Parathyroid adenoma (tissue), 2 donors: ENCODE measurements around the gene FDXR.

Experiments
- H2AFZ ChIP-seq: fragments of 300-600 bp; sonication (generic); one replicate; pipeline ENCODE4 v1.7.0; 2017; ENCODE audit warnings: antibody characterized with exemption, mild to moderate bottlenecking
- H3K27ac ChIP-seq: fragments of 300-600 bp; sonication (generic); one replicate; pipeline ENCODE4 v1.7.0; 2017
- H3K27me3 ChIP-seq: fragments of 300-600 bp; sonication (generic); one replicate; pipeline ENCODE4 v1.7.0; 2017; ENCODE audit warnings: low read length; ENCODE audit not compliant: control insufficient read depth, insufficient read depth
- H3K36me3 ChIP-seq: fragments of 300-600 bp; sonication (generic); one replicate; pipeline ENCODE4 v1.7.0; 2017; ENCODE audit warnings: low read length; ENCODE audit not compliant: control insufficient read depth, insufficient read depth
- H3K4me1 ChIP-seq: fragments of 300-600 bp; sonication (generic); one replicate; pipeline ENCODE4 v1.7.0; 2017; ENCODE audit warnings: control low read depth
- H3K4me2 ChIP-seq: fragments of 300-600 bp; sonication (generic); one replicate; pipeline ENCODE4 v1.7.0; 2017; ENCODE audit warnings: low read length
- H3K4me3 ChIP-seq: fragments of 300-600 bp; sonication (generic); one replicate; pipeline ENCODE4 v1.7.0; 2017; ENCODE audit warnings: low read depth, low read length
- H3K79me2 ChIP-seq: fragments of 300-600 bp; sonication (generic); one replicate; pipeline ENCODE4 v1.7.0; 2017; ENCODE audit warnings: control low read depth
- H3K9ac ChIP-seq: fragments of 300-600 bp; sonication (generic); one replicate; pipeline ENCODE4 v1.7.0; 2017; ENCODE audit warnings: mild to moderate bottlenecking
- H3K9me3 ChIP-seq: fragments of 300-600 bp; sonication (generic); one replicate; pipeline ENCODE4 v1.7.0; 2017; ENCODE audit warnings: low read length; ENCODE audit not compliant: control insufficient read depth
- CTCF ChIP-seq: fragments of 300-600 bp; sonication (generic); IDR thresholded peaks from one replicate; pipeline ENCODE4 v1.7.0; 2017; ENCODE audit warnings: antibody characterized with exemption, mild to moderate bottlenecking
- donor health status: primary hyperparathyroidism.

Gene FDXR

DNA sequence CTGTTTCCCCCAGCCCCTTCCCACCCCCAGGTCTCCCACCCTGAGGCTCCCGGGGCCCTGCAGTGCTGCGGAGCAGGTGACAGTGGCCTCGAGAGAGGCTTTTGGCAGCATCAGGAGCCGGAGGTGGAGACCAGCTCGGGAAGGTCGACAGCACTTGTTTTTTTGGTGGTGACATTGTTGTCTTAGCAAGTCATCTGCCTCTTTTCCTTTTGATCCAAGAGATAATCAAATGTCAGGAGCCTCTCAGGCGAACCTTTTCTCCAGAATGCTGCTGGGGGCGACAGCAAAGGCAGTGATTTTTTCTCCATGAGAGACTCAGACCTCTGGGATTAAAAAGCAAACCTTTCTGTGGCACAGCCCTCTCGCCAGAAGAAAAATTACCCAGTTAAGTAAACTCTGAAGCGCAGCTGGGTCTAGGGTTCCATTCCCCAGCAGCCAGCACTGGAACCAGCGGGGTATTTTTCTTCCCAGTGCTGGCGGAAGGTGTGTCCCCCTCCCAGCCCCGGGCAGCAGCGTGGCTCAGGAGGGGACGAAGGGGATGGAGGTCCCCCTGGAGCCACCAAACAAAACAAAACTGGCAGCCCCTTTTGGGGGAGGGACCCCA, 50.4 kb downstream of the FDXR start:
- no peaks in the 10 kb centered on the region for H3K9me3 ChIP-seq
- H3K27ac ChIP-seq = no peak overlapping the region
- H3K27me3 ChIP-seq = no peaks in the 10 kb centered on the region
- H3K4me3 ChIP-seq = no peak overlapping the region
- H3K36me3 ChIP-seq = no peaks in the 10 kb centered on the region
- H3K4me1 ChIP-seq = peaks cover 3% of the 10 kb centered on the region
- no peak overlapping the region for H3K4me2 ChIP-seq
- H2AFZ ChIP-seq = no peak overlapping the region
- H3K79me2 ChIP-seq = peaks cover 2% of the 10 kb centered on the region
- TF ChIP-seq CTCF = no peak
- no peak overlapping the region for H3K9ac ChIP-seq

- no peak for TF ChIP-seq CTCF
- H2AFZ ChIP-seq = no peak overlapping the region
- no peak overlapping the region for H3K4me3 ChIP-seq
- peaks cover 3% of the 10 kb centered on the region for H3K4me1 ChIP-seq
- no peak overlapping the region for H3K4me2 ChIP-seq
- no peaks in the 10 kb centered on the region for H3K27me3 ChIP-seq
- H3K27ac ChIP-seq = no peak overlapping the region
- no peaks in the 10 kb centered on the region for H3K9me3 ChIP-seq
- H3K36me3 ChIP-seq = no peaks in the 10 kb centered on the region
- no peak overlapping the region for H3K9ac ChIP-seq
- peaks cover 2% of the 10 kb centered on the region for H3K79me2 ChIP-seq
These were observed 51.0 kb downstream of the FDXR start for GRCh38 chr17:74821655-74822334.

GRCh38 chr17:74819801-74820436, 52.9 kb downstream of the FDXR start:
- TF ChIP-seq CTCF = no peak
- Histone ChIP-seq H3K79me2 (peaks cover 2% of the 10 kb centered on the region), H3K36me3 (no peaks in the 10 kb centered on the region), H3K4me1 (peaks cover 13% of the 10 kb centered on the region), H3K4me2 (no peak overlapping the region), H3K27ac (no peak overlapping the region), H2AFZ (no peak overlapping the region), H3K9ac (no peak overlapping the region), H3K9me3 (no peaks in the 10 kb centered on the region), H3K27me3 (no peaks in the 10 kb centered on the region), H3K4me3 (no peak overlapping the region)

DNA sequence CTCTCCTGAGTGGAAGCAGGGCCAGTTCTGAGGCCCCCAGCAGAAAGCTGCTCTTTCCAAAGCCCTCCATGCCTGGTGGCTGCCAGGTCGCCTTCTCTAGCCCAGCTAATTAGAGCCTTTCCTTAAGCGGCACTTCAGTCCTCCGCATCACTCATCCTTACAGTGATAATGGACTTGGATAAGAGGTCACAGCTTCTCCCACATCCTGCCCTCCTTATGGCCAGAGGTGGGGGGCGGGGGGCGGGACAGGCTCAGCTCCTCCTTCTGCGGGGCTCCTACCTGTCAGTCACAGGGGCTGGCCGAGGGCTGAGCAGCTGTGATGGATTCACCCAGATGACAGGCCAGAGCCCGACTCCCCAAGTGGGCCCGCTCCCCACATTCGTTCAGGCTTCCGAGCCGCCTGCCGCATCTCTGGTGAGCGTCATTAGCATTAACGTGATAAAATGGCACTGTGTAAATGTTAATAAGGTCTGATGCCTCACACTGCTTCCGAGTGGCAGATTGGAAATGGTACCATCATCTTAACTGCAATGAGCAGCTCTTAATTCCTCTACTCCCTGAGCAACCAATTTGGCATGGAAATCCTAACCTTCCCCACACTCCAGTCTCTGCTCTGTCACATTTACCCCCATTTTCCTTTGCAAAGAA, 54.4 kb downstream of the FDXR start:
- no peak overlapping the region for H3K9ac ChIP-seq
- no peak overlapping the region for H3K4me2 ChIP-seq
- no peaks in the 10 kb centered on the region for H3K9me3 ChIP-seq
- H3K4me1 ChIP-seq = peaks cover 16% of the 10 kb centered on the region
- H3K36me3 ChIP-seq = no peaks in the 10 kb centered on the region
- no peak for TF ChIP-seq CTCF
- no peaks in the 10 kb centered on the region for H3K27me3 ChIP-seq
- H3K4me3 ChIP-seq = no peak overlapping the region
- no peak overlapping the region for H2AFZ ChIP-seq
- H3K27ac ChIP-seq = no peak overlapping the region
- peaks cover 2% of the 10 kb centered on the region for H3K79me2 ChIP-seq
